Neural cell (in vitro differentiated cells): ENCODE results near the gene RAB11FIP3. TPM values are rescaled to one million over a fixed set of nuclear protein-coding genes. Genes with fewer than 3 reads are reported as not detected.

Experiments used
- H2AFZ ChIP-seq: fragments of 200-600, 300-800 bp; sonication (generic), shearing (Covaris generic); 2 replicates; pipeline ENCODE4 v1.6.0; 2014; ENCODE audit warnings: low read depth, mild to moderate bottlenecking, antibody characterized with exemption, low read length, moderate library complexity
- H3F3A ChIP-seq: fragments of 200-600 bp; shearing (Covaris generic); 2 replicates; pipeline ENCODE4 v1.6.1; 2016; ENCODE audit warnings: mild to moderate bottlenecking, moderate library complexity, mixed read lengths, antibody characterized with exemption, low read length; ENCODE audit not compliant: insufficient read depth, poor library complexity, severe bottlenecking
- H3K27ac ChIP-seq: fragments of 200-600, 300-800 bp; sonication (generic), shearing (Covaris generic); 2 replicates; pipeline ENCODE4 v1.5.1; 2014; ENCODE audit warnings: mild to moderate bottlenecking, low read length, moderate library complexity
- H3K27me3 ChIP-seq: fragments of 300-800, 200-600 bp; sonication (generic), shearing (Covaris generic); 2 replicates; pipeline ENCODE4 v1.6.0; 2014; ENCODE audit warnings: mild to moderate bottlenecking, low read depth, low read length, moderate library complexity; ENCODE audit not compliant: insufficient read depth
- H3K36me3 ChIP-seq: fragments of 300-800, 200-600 bp; sonication (generic), shearing (Covaris generic); 2 replicates; pipeline ENCODE4 v1.5.1; 2014; ENCODE audit warnings: mild to moderate bottlenecking, antibody characterized with exemption, low read length, moderate library complexity; ENCODE audit not compliant: insufficient read depth
- H3K4me2 ChIP-seq: fragments of 300-800, 200-600 bp; sonication (generic), shearing (Covaris generic); 2 replicates; pipeline ENCODE4 v1.6.0; 2014; ENCODE audit warnings: mild to moderate bottlenecking, low read length
- H3K4me3 ChIP-seq: fragments of 300-800, 200-600 bp; sonication (generic), shearing (Covaris generic); 2 replicates; pipeline ENCODE4 v1.5.1; 2014; ENCODE audit warnings: mild to moderate bottlenecking, low read length, moderate library complexity
- H3K79me2 ChIP-seq: fragments of 200-600 bp; shearing (Covaris generic); replicated peaks from 2 replicates; pipeline ENCODE4 v1.6.0; 2014; ENCODE audit warnings: mild to moderate bottlenecking, low read length, moderate library complexity; ENCODE audit not compliant: insufficient read depth
- H3K9ac ChIP-seq: fragments of 300-800, 200-600 bp; sonication (generic), shearing (Covaris generic); 2 replicates; pipeline ENCODE4 v1.6.1; 2016; ENCODE audit warnings: mild to moderate bottlenecking, low read length, mixed read lengths
- H3K9me2 ChIP-seq: fragments of 200-600 bp; shearing (Covaris generic); 2 replicates; pipeline ENCODE4 v1.6.1; 2016; ENCODE audit warnings: mild to moderate bottlenecking, low read length, mixed read lengths; ENCODE audit not compliant: insufficient read depth
- H3K9me3 ChIP-seq: fragments of 200-600, 300-800 bp; sonication (generic), shearing (Covaris generic); 2 replicates; pipeline ENCODE4 v1.6.1; 2016; ENCODE audit warnings: mild to moderate bottlenecking, mixed run types, low read length, moderate library complexity, mixed read lengths
- H4K20me1 ChIP-seq: fragments of 200-600 bp; shearing (Covaris generic); 2 replicates; pipeline ENCODE4 v1.6.1; 2016; ENCODE audit warnings: mild to moderate bottlenecking, mixed run types; ENCODE audit not compliant: insufficient read depth
- CTCF ChIP-seq: fragments of 450-650 bp; IDR thresholded peaks from 2 replicates; pipeline ENCODE4 v1.5.1; 2014; ENCODE audit warnings: antibody characterized with exemption, mild to moderate bottlenecking, moderate library complexity; ENCODE audit not compliant: poor library complexity, severe bottlenecking
- EP300 ChIP-seq: fragments of 450-650 bp; conservative IDR thresholded peaks from 2 replicates; pipeline ENCODE4 v1.6.1; 2014; ENCODE audit warnings: antibody characterized with exemption, mild to moderate bottlenecking, moderate library complexity; ENCODE audit not compliant: poor library complexity, severe bottlenecking
- EZH2 ChIP-seq: fragments of 200-600, 300-800 bp; shearing (Covaris generic), sonication (generic); IDR thresholded peaks from 2 replicates; pipeline ENCODE4 v1.6.1; 2014; ENCODE audit warnings: antibody characterized with exemption, low read length, borderline replicate concordance, mild to moderate bottlenecking; ENCODE audit not compliant: insufficient read depth, poor library complexity, severe bottlenecking
- MXI1 ChIP-seq: fragments of 450-650 bp; conservative IDR thresholded peaks from 2 replicates; pipeline ENCODE4 v1.6.1; 2014; ENCODE audit warnings: antibody characterized with exemption, mild to moderate bottlenecking; ENCODE audit not compliant: poor library complexity, severe bottlenecking
- POLR2AphosphoS5 ChIP-seq: IDR thresholded peaks from 2 replicates; pipeline ENCODE4 v1.6.1; 2012
- RAD21 ChIP-seq: fragments of 450-650 bp; conservative IDR thresholded peaks from 2 replicates; pipeline ENCODE4 v1.6.1; 2014; ENCODE audit warnings: antibody characterized with exemption, mild to moderate bottlenecking, moderate library complexity
- REST ChIP-seq: IDR thresholded peaks from 2 replicates; pipeline ENCODE4 v1.6.1; 2012; ENCODE audit warnings: borderline replicate concordance
- SMC3 ChIP-seq: fragments of 450-650 bp; conservative IDR thresholded peaks from 2 replicates; pipeline ENCODE4 v1.6.1; 2014; ENCODE audit warnings: antibody characterized with exemption, mild to moderate bottlenecking, moderate library complexity; ENCODE audit not compliant: poor library complexity
- TAF1 ChIP-seq: IDR thresholded peaks from 2 replicates; pipeline ENCODE4 v1.6.1; 2012; ENCODE audit warnings: low read depth
- polyA plus RNA-seq: library from polyadenylated mRNA; depleted of rRNA; stranded (reverse); fragments of >200 nt; gene quantifications from 2 replicates; pipeline ENCODE4 v1.2.3, GENCODE V29; 2014

Gene RAB11FIP3
- polyA plus RNA-seq, 1 donor from 2014 or later: 55.0 TPM

DNA sequence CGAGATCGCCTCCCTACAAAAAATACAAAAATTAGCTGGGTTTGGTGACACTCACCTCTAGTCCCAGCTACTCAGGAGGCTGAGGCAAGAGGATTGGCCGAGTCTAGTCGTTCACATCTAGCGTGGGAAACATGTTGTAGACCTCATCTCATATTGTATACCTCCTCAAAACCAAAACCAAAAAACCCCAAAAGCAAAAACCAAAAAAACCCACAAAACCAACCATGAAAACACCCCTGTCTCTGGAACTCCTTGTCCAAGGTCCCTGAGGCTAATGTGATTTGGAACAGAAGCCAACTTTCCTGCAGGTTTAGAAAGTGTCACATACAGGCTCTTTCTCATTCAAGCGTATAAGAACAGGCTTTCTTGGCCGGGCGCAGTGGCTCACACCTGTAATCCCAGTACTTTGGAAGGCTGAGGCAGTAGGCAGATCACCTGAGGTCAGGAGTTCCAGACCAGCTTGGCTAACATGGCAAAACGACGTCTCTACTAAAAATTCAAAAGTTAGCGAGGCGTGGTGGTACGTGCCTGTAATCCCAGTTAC, 29.0 kb downstream of the RAB11FIP3 start:
- peaks cover 26% of the 10 kb centered on the region for H3K79me2 ChIP-seq

DNA sequence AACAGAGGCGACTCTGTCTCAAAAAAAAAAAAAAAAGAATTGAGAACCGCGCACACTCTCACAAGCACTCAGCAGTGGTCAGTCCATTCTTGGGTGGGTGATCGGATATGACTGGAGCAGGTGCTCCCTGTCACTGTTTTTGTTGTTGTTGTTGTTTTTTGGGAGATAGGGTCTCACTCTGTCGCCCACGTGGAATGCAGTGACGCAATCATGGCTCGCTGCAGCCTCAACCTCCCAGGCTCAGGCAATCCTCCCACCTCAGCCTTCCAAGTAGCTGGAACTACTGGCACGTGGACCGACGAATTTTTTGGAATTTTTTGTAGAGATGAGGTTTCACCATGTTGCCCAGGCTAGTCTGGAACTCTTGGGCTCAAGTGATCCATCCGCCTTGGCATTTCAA, 30.0 kb downstream of the RAB11FIP3 start:
- H3K4me2 ChIP-seq: no peak overlapping the region
- H3K27me3 ChIP-seq: no peaks in the 10 kb centered on the region
- no peaks in the 10 kb centered on the region for H4K20me1 ChIP-seq
- no peak overlapping the region for H3K9ac ChIP-seq
- H3K79me2 ChIP-seq: peaks cover 33% of the 10 kb centered on the region
- no peaks in the 10 kb centered on the region for H3K36me3 ChIP-seq
- no peak overlapping the region for H3K27ac ChIP-seq
- no peaks in the 10 kb centered on the region for H3K9me3 ChIP-seq
- H2AFZ ChIP-seq: no peak overlapping the region
- no peaks in the 10 kb centered on the region for H3F3A ChIP-seq
- no peaks in the 10 kb centered on the region for H3K9me2 ChIP-seq
- no peak for TF ChIP-seq EP300
- TF ChIP-seq CTCF: no peak
- no peak for TF ChIP-seq POLR2AphosphoS5
- no peak for TF ChIP-seq TAF1
- TF ChIP-seq REST: no peak
- TF ChIP-seq MXI1: no peak
- TF ChIP-seq SMC3: no peak
- H3K4me3 ChIP-seq: no peak overlapping the region

More for the DNA sequence above, 29.0 kb downstream of the RAB11FIP3 start:
- Histone ChIP-seq H3K9ac (no peak overlapping the region), H2AFZ (no peak overlapping the region), H3K4me2 (no peak overlapping the region), H3K27me3 (no peaks in the 10 kb centered on the region), H3F3A (no peaks in the 10 kb centered on the region), H3K36me3 (no peaks in the 10 kb centered on the region), H4K20me1 (no peaks in the 10 kb centered on the region), H3K9me3 (no peaks in the 10 kb centered on the region), H3K27ac (no peak overlapping the region), H3K9me2 (no peaks in the 10 kb centered on the region), H3K4me3 (no peak overlapping the region)
- TF ChIP-seq RAD21 (no peak), CTCF (no peak), POLR2AphosphoS5 (no peak), SMC3 (no peak), REST (no peak), TAF1 (no peak), EP300 (no peak), EZH2 (no peak)
